ENCODE measurements around the gene RPTOR.
A peak's percentile ranks its signal among the peaks of the same experiment; 100 is the strongest.
"Not testable (repeated sequence)": the region's sequence is repeated elsewhere in the genome, so short reads cannot be mapped to it uniquely, and the experiment has no call there.

The RPTOR gene

GRCh38 chr17:80578668-80579388 is 34.2 kb downstream of the RPTOR start:
- H3K9me3 ChIP-seq (ENCODE audit: control insufficient read depth, insufficient read depth, low read depth, low read length); H3K4me1 ChIP-seq (ENCODE audit: control insufficient read depth, insufficient read depth, low read length); H3K36me3 ChIP-seq (ENCODE audit: control insufficient read depth in 2 of 2, insufficient read depth in 1 of 2, low read length in 2 of 2); H3K27ac ChIP-seq (ENCODE audit: extremely low read depth, low read depth, low read length); H3K4me3 ChIP-seq (ENCODE audit: low read depth, low read length): not testable (repeated sequence)
- ChIA-PET POLR2A (interaction anchor here (0.6 kb wide), 1 partner anchor 160 kb away, joined by 3 read pairs; no protein-coding TSS in a partner anchor), CTCF (interaction anchor here (0.5 to 4.3 kb wide), 6 partner anchors 21 to 320 kb away, joined by 3 to 45 read pairs (median 14); no protein-coding TSS in a partner anchor)
- 0 out of 2 replicates have a peak, but pooled peaks have one; percentile 13 for TF ChIP-seq ZNF202 (tag by site-specific recombination; IDR thresholded peaks at IDR 0.05; ENCODE audit: borderline replicate concordance)
- 0 out of 2 replicates have a peak, but pooled peaks have one; percentile 40 for TF ChIP-seq ZNF433 (tag by site-specific recombination; IDR thresholded peaks at IDR 0.05; ENCODE audit: low read depth)
- TF ChIP-seq ZNF394 (tag by site-specific recombination; IDR thresholded peaks at IDR 0.05; ENCODE audit: borderline replicate concordance), result peak; percentile 49; the same call in 1 of the 2 replicates
- TF ChIP-seq ZNF518A (tag by site-specific recombination; conservative IDR thresholded peaks at IDR 0.05; ENCODE audit: low read depth), result peak; percentile 60
- TF ChIP-seq ZBTB8A (tag by site-specific recombination; IDR thresholded peaks at IDR 0.05), result 0 out of 2 replicates have a peak, but pooled peaks have one; percentile 13
- peak; percentile 46; the same call in 1 of the 2 replicates for TF ChIP-seq ZNF140 (tag by site-specific recombination; IDR thresholded peaks at IDR 0.05)
- peak; percentile 17; the same call in 1 of the 2 replicates for TF ChIP-seq ZNF623 (tag by site-specific recombination; IDR thresholded peaks at IDR 0.05)
- TF ChIP-seq ZNF426 (tag by site-specific recombination; IDR thresholded peaks at IDR 0.05), result peak; percentile 28

- Histone ChIP-seq H3K9me3 (ENCODE audit: control insufficient read depth, insufficient read depth, low read depth, low read length) (no peaks in the 10 kb centered on the region), H3K4me1 (ENCODE audit: control insufficient read depth, insufficient read depth, low read length) (no peaks in the 10 kb centered on the region), H3K27ac (ENCODE audit: extremely low read depth, low read depth, low read length) (no peak overlapping the region), H3K36me3 (ENCODE audit: control insufficient read depth in 2 of 2, insufficient read depth in 1 of 2, low read length in 2 of 2) (no peaks in the 10 kb centered on the region; a peak in 1 of 3 replicates), H3K4me3 (ENCODE audit: low read depth, low read length) (no peak overlapping the region)
- ChIA-PET POLR2A (interaction anchor here (0.6 kb wide), 1 partner anchor 196 kb away, joined by 3 read pairs; no protein-coding TSS in a partner anchor), CTCF (interaction anchor here (1.0 kb wide), 1 partner anchor 10 kb away, joined by 5 read pairs; no protein-coding TSS in a partner anchor)
- TF ChIP-seq ZFHX2 (tag by site-specific recombination; conservative IDR thresholded peaks at IDR 0.05) (no peak), ZNF677 (tag by site-specific recombination; IDR thresholded peaks at IDR 0.05) (no peak), GLI2 (tag by site-specific recombination; IDR thresholded peaks at IDR 0.05; ENCODE audit: borderline replicate concordance, low read depth) (no peak), ZSCAN18 (tag by site-specific recombination; IDR thresholded peaks at IDR 0.05) (no peak), KLF16 (tag by site-specific recombination; IDR thresholded peaks at IDR 0.05) (no peak), ZNF791 (tag by site-specific recombination; IDR thresholded peaks at IDR 0.05) (no peak), FEZF1 (tag by site-specific recombination; IDR thresholded peaks at IDR 0.05) (no peak), KLF1 (tag by site-specific recombination; IDR thresholded peaks at IDR 0.05) (no peak), ZNF560 (tag by site-specific recombination; IDR thresholded peaks at IDR 0.05; ENCODE audit: borderline replicate concordance) (no peak), ZNF146 (tag by site-specific recombination; IDR thresholded peaks at IDR 0.05) (no peak), PRDM6 (tag by site-specific recombination; IDR thresholded peaks at IDR 0.05) (no peak), ZSCAN4 (tag by site-specific recombination; IDR thresholded peaks at IDR 0.05) (no peak), ZNF521 (tag by site-specific recombination; IDR thresholded peaks at IDR 0.05) (no peak), ZNF768 (tag by site-specific recombination; IDR thresholded peaks at IDR 0.05) (no peak), REPIN1 (tag by site-specific recombination; IDR thresholded peaks at IDR 0.05; ENCODE audit: low read depth) (no peak), ZNF2 (tag by site-specific recombination; IDR thresholded peaks at IDR 0.05) (no peak), ZBTB48 (tag by site-specific recombination; IDR thresholded peaks at IDR 0.05) (no peak)
Measured at GRCh38 chr17:80582165-80582564, 37.5 kb downstream of the RPTOR start.
